Islet precursor cell (in vitro differentiated cells): ENCODE results near the gene MT4.

Experiments used
- DNase-seq: peaks from one replicate; pipeline ENCODE4 v3.0.0-alpha.2; 2018

Gene MT4

GRCh38 chr16:56559109-56559508, 5.8 kb upstream of the MT4 start:
- no peak for DNase-seq

DNA sequence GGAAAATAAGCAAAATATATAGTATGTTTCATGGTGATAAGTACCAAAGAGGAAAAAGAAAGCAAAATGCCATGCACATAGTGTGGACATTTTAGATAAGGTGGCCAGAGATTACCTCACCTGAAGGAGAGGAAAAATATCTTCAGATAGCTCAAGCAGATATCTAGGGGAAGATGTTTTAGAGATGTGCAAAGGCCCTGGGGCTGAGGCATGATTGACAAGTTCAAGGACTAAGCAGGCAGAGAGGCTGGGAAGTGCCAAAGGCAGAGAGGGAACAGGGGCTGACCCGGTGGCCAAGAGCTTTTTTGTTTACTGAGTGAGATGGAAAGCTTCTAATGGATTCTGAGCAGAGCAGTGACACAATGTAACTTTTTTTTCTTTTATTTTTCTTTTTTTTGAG, 4.4 kb upstream of the MT4 start:
- peak; percentile 19 for DNase-seq

GRCh38 chr16:56561126-56561525, 3.7 kb upstream of the MT4 start:
- peak; percentile 10 for DNase-seq

DNA sequence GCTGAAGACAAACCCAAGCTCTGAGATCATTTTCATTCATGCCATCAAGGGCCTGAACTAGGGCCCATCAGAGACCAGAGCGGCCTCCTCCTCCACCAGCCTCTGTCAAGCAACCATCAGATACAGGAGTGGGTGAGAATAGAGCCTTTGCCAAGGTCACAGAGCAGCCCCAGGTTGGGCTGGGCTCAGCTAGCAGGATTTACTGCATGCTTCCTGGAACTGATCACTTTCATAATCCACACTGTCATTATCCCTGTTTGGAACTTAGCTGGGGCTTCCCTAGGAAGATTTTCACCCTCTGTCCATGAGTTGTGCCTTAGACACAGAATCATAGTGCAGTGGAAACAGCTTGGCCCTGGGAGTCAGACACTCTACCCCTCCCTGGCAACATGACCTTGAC, 5.1 kb downstream of the MT4 start:
- DNase-seq, result no peak

- DNase-seq, result no peak
These were observed 6.7 kb downstream of the MT4 start for GRCh38 chr16:56571525-56571924.

- no peak for DNase-seq
These were observed 9.8 kb downstream of the MT4 start for GRCh38 chr16:56574625-56575024.

GRCh38 chr16:56576585-56577299, 11.9 kb downstream of the MT4 start:
- peak; percentile 90 for DNase-seq

DNA sequence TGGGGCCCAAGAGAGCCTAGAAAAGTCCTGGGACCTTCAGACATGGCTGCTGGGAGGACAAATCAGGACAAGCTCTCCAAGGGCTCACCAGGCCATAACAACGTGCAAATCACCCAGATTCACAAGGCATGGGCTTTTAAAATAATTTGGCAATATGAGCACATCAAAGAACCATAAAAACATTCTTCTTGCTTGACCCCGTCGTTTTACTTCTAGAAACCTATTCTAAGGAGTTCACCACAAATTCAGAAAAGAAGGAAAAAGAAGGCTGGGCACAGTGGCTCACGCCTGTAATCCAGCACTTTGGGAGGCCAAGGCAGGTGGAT, 12.4 kb downstream of the MT4 start:
- no peak for DNase-seq

GRCh38 chr16:56580391-56581048, 15.6 kb downstream of the MT4 start:
- DNase-seq, result peak; percentile 56

DNA sequence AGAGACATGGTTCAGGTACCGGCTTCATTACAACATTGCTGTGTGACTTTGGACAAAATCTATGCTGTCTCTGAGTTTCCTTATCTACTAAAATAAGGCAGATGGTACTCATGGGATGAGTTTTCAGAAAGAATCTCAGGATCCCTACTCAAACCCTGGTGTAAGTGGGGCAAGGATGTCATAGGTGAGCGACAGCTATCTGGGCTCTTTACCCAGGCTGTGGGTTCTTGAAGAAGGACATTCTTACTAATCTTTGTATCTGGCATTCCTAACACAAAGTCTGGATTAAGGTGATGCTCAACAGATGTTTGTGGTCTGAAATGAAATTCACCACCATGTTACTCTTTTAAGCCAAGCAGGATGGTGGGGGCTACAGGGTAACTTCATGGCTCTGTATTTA, 18.0 kb downstream of the MT4 start:
- peak; percentile 12 for DNase-seq

- DNase-seq, result peak; percentile 33
These were observed 18.7 kb downstream of the MT4 start for GRCh38 chr16:56583351-56584168.

DNA sequence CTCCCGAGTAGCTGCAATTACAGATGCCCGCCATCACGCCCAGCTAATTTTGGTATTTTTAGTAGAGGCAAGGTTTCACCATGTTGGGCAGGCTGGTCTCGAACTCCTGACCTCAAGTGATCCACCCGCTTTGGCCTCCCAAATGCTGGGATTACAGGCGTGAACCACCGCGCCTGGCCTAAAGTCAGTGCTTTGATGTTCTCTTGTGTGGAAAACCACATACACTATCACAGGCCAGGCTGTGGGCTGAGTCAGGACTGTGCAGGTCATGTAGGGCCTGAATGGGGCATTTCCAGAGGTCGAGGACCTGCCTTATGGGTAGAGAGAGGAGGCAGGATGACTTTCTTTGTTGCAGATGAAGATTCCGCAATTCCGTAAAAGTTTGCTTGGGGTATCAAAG, 19.4 kb downstream of the MT4 start:
- peak; percentile 38 for DNase-seq

GRCh38 chr16:56588781-56589140, 23.9 kb downstream of the MT4 start:
- peak; percentile 27 for DNase-seq

- peak; percentile 48 for DNase-seq
These were observed 24.5 kb downstream of the MT4 start, which contains the start of gene MT3 for GRCh38 chr16:56589141-56590039. MT3 (plus strand) TSS chr16:56589528; CDS start chr16:56589591, 63 bp downstream.

DNA sequence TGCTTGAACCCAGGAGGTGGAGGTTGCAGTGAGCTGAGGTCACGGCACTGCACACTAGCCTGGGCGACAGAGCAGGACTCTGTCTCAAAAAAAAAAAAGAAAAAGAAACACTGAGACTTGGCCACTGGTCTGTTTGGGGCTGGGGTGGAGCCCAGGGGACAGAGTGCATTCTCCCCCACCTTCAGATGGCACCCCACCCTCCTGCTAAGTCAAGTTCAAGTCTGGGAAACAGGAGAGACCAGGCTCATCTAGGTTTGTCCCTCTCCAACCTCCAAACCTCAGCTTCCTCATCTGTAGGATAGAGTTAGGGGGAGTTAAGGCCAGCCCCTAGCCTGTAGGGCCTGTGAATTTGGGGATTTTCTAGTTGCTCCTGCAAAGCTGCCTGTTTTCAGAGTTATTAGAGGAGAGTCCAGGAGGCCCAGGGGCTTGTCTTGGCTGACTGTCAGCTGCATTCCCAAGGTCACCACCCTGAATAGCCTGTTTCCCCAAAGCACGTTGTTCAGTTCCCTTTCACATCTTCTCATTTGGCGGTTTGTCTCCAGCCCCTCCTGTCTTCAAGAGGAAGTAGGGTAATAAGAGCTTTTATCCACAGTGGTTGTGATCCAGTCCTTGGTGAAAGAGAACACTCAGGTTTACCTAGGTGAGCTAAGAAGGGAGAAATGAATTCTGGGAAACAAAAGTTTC, 26.6 kb downstream of the MT4 start:
- DNase-seq, result peak; percentile 43

GRCh38 chr16:56593573-56594291, 28.9 kb downstream of the MT4 start:
- DNase-seq, result no peak

GRCh38 chr16:56594292-56594619, 29.4 kb downstream of the MT4 start:
- no peak for DNase-seq

DNA sequence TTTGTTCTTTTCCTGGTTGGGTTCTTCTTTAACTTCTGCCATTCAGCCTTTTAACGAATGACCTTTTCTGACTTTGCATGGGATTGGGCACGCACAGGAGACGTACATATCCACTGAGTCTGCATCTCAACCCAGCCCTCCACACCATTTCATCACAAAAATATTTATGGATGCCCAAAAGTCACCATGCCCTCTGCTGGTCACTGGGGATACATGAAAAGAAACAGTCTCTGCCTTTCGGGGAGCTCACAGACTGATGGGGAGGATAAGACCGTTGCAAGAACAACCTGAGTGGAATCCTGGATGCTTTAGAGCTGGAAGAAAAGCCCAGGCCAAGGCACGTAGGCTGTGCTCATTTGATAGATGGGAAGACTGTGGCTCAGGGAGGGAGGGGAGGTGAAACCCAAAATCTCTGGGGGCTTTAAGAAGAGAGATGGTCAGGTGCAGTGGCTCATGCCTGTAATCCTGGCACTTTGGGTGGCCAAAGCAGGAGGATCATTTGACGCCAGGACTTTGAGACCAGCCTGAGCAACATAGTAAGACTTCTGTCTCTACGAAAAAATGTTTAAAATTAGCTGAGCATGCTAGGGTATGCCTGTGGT, 35.6 kb downstream of the MT4 start:
- no peak for DNase-seq

DNA sequence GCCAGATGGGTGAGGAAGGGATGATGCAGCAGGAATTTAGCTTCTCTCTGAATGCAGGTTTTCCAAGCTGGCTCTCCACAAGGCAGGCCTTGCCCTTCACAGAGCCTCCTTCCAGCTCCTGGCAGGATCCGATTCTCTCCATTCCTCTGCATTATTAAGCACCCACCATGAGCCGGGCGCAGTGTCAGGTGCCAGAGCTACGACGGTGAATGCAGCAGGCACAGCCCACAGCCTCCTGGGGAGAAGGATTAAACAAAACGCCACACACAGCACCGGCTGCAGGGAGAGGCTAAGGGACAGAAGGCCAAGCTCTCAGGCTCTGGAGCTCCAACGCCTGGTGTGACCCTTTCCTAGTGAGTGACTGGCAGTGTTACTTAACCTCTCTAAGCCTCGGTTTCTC, 36.5 kb downstream of the MT4 start:
- DNase-seq, result no peak

DNA sequence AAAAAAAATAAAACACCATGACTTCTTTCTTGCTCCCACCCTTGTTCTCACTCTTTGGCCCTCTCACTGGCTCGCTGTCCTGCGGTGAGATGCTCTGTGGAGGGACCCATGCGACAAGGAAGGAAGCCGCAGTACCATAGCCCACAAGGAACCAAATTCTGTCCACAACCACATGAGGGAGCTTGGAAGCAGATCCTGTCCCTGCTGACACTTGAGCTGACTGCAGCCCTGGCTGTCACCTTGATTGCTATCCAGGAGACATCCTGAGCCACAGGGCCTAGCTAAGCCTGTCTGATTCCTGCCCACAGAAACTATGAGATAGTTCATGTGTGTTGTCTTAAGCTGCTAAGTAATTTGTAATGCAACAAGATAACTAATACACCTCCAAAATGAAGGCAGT, 38.7 kb downstream of the MT4 start:
- peak; percentile 85 for DNase-seq

GRCh38 chr16:56604966-56605365, 40.1 kb downstream of the MT4 start:
- no peak for DNase-seq
